Activated CD8-positive, alpha-beta memory T cell treated with anti-CD3 and anti-CD28 coated beads, Interleukin-2, amount 50 U/mL, for 1 hour (primary cell): ENCODE results near the gene TFF2.

Experiments
- DNase-seq: peaks from one replicate; pipeline ENCODE4 v3.0.0-alpha.2; 2020; ENCODE audit errors: extremely low read depth

The TFF2 gene

DNA sequence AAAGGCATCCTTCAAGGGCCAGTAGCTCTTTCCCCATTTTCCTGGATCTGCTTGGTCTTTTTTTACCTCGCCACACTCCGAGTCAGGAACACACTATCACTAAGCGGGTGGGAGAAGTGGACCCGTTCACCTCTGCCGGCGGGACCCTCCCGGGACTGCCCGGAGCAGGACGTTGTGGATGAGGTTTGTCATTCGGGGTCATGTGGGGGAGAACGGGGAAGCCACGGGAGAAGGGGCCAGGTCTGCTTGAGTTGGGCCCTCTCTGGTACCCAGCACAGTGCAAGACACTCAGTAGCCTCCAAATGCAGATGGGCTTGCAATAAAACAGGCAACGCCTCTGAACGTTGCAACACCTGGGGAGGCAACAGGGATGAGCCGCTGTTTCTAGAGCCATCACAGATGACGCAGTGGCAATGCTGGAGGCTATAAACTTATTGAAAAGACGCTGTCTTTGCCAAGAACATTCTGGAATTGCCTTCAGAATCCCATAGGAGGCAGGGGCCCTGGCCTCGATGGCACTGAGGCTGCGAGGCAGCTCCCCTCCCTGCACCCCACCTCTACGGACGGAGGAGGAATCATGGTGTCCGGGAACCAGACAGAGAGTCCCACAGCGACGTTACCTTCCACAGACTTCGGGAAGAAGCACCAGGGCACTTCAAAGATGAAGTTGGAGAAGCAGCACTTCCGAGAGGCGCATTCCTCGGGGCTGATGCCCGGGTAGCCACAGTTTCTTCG, 3.8 kb downstream of the TFF2 start:
- no peak for DNase-seq

DNA sequence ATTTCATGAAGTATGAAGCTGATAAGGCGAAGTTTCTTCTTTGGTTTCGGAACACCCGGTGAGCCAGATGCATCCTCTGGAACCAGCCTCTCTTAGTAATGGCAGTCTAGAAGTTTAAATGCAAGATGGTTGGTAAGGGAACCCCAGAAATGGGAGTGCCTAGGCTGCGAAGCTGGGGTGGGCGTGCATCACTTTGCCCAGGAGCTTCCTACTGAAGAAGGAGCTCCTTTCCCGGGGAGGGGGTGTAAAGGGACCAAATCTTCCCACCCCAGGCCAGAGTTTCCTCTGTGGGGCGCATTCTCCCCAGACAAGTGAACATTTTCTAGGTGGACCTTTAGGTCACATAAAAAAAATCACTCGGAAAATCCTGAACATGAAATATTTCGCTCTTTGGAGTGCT, 4.4 kb downstream of the TFF2 start:
- DNase-seq, result no peak

GRCh38 chr21:42344631-42345030, 6.2 kb downstream of the TFF2 start:
- DNase-seq, result no peak

DNA sequence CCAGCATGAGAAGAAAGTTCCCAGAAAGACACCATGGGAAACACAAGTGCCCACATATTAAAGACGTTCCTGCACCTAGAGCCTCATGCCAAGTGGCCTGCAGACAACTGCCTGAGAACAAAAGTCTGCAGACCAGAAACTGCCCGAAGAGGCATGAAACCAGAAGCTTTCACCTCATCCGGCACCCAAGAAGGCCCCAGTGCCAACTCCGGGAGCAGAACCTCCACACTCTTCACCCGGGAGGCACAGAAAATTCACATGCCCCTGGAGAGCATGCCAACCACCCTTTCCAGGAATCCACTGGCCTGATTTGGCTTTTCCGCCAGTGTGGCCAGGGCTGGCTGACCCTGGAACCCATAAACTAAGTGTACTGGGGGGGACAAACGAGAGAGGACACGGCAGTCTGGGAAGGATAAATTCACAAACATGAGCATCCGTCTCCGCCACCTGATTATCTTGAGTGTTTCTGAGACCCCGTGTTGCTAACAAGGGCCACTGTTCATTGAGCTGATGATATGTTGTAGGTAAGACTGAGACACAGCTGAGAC, 6.8 kb downstream of the TFF2 start:
- DNase-seq, result no peak

DNA sequence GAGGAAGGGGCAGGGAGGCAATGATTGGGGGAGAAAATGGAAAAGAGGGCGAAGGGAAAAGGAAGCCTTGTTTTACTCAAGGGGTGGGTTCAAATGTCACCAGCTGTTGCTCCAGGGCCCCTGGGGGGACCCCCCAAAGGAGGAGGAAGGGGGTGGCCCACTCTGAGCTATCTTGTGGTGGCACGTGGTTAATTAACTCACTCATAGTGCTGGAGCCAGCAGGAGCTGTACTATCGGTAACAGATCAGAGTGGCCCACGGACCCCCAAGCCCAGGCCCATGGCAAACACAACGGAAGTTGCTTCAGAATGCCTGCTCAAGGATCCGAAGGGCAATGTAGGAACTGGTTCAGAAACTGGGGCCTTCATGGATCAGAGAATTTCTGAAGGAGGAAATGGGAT, 7.2 kb downstream of the TFF2 start:
- no peak for DNase-seq

GRCh38 chr21:42343101-42343500, 7.7 kb downstream of the TFF2 start:
- DNase-seq, result no peak

DNA sequence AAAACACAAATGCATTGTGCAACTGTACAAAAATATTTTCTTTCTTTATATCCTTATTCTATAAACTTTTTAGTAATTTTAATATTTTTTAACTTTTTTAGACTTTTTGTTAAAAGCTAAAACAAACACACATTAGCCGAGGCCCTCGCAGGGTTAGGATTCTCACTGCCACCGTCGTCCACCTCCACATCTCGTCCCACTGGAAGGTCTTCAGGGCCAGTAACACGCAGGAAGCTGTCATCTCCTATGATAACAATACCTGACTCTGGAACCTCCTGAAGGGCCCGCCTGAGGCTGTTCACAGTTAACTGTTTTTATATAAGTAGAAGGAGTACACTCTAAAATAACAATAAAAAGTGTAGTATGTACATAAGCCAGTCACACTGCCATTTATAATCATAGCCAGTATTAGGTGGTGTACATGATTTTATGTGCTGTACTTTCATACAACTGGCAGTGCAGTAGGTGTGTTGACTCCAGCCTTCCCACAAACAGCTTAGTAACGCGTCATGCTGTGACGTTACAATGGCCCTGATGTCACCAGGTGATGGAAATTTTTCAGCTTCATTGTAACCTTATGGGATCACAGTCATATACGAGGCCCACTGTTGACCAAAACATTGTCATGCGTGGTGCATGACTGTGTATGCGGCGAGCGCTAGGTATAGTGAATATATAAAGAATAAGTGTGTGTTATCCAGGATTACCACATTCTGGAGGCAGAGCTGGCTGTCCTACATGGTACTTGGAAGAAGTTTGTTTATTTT, 8.8 kb downstream of the TFF2 start:
- no peak for DNase-seq

DNA sequence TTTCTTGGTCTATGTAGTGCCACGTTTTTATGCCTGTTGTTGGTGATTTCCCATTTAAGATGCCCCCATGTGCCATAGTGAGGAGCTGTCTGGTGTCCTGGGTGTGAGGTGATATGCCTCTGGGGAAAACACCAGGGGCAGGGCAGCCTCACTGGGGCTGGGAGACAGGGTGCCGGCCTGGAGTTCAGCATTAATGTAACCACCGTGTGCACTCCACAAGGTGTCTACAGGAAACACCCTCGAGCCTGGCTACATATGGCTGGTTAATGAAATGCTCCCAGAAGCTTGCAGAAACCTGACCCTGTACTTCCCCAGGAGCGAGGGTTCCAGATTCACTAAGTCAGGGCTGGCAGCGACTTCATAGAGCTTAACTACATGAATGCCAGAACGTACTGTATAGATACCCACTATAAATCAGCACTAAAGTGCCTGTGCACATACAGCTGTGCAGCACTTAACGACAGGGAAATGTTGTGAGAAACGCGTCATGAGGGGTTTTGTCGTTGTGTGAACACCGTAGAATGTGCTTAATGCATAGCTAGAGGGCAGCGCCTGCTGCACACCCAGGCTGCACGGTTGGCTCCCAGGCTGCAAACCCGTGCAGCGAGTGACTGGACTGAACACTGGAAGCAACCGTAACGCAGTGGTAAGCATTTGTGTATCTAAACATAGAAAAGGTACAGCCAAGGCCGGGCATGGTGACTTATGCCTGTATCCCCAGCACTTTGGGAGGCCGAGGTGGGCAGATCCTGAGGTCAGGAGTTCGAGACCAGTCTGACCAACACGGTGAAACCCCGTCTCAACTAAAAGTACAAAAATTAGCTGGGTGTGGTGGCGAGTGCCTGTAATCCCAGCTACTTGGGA, 10.4 kb downstream of the TFF2 start:
- no peak for DNase-seq

- no peak for DNase-seq
Observed at GRCh38 chr21:42338729-42339715, 11.8 kb downstream of the TFF2 start.

DNA sequence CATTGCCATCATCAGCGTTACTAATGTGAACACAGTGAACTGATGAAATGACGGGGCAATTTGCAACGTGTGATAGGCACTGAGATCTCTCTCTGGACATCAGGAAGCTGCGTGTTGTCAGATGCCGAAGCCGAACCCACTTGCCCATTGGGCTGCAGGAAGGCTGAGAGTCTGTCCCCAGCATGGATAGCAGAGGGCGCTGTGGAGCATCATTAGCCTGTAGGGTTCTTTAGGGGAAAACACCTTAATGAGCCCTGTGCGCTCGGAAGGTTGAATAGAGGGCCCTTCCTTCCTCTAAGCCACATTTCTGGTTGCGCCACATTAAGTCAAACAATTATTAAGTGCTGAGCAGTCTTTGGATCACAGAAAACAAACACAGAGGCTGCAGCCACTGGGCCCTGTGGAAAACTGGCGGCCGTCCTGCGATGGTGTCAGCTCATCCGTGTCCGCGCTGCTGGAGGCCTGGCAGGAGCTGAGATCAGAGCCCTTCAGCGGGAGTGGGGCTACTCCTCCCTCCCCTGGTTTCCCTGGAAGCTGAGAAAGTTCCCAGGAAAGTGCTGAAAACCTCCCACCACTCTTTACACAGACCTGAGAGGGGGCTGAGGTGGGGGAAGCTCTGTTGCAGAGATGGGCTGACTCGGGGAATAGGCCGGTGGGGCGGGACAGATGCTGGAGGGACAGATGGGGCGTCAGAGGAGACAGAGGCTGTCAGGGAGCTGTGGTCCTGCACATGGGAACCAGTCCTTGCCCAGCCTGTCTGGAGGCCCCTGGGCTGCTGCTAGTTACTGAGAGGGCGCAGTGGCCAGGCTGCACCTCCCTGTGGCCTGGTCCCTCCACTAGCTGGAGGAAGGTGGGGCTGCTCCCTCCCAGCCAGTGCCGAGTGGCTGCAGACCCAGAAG, 12.7 kb downstream of the TFF2 start:
- peak; percentile 66 for DNase-seq

DNA sequence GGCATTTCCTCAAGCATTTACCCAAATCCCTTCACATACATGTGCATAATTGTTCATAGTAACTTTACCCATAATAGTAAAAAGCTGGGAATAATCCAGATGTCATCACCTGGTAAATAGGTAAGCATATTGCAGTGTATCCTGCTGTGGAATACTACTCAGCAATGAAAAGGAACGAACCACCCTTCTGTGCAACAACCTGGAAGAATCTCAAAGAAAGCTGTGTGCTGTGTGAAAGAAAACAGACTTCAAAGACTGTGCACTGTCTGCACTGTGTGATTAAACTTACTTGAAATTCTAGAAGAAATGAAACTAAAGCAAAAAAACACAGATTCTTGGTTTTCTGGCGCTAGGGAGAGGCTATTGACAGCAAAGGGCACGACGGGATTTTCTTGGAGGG, 13.5 kb downstream of the TFF2 start:
- DNase-seq, result no peak

DNA sequence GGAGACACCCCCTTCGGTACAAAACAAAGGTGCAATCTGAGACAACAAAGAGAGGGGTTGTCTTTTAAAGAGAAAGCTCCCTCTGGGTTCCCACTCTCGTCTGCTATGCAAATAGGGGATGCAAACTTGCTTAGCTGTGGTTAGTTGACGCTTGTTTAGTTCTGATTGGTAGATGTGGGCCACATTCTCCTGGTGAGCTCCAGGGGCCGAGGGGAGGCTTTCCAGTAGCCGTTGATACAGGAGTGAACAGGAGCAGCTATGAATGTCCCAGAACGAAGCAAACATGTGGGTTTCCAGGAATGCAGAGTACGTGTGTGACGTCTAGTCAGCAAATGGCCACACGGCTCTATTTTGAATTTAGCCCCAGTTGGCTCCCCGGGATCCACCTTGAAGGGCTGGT, 14.7 kb downstream of the TFF2 start:
- no peak for DNase-seq

GRCh38 chr21:42332557-42333317, 18.1 kb downstream of the TFF2 start:
- DNase-seq, result no peak

GRCh38 chr21:42331660-42332059, 19.1 kb downstream of the TFF2 start:
- no peak for DNase-seq

GRCh38 chr21:42330380-42331371, 20.1 kb downstream of the TFF2 start:
- no peak for DNase-seq

- DNase-seq, result no peak
Observed at GRCh38 chr21:42324896-42325295, 25.9 kb downstream of the TFF2 start.

- DNase-seq, result no peak
Observed at GRCh38 chr21:42321845-42322244, 28.9 kb downstream of the TFF2 start.

- no peak for DNase-seq
Observed at GRCh38 chr21:42321231-42321630, 29.6 kb downstream of the TFF2 start.
